ENCODE results near the gene FAM186B. TPM values are rescaled to one million over a fixed set of nuclear protein-coding genes. Genes with fewer than 3 reads are reported as not detected.

The FAM186B gene
- total and polyA plus RNA-seq, 8 donors, result 0.18 to 7.0 (median 0.27) TPM; not detected in 4

- no peak for TF ChIP-seq CTCF (IDR thresholded peaks at IDR 0.05)
- TF ChIP-seq EP300 (IDR thresholded peaks at IDR 0.05), result no peak
- TF ChIP-seq POLR2A (IDR thresholded peaks at IDR 0.05), result no peak
- no peak for TF ChIP-seq POLR2AphosphoS5 (IDR thresholded peaks at IDR 0.05)
- Histone ChIP-seq H3K9me3 (no peaks in the 10 kb centered on the region), H3K4me1 (peaks cover 22 to 28% (median 26%) of the 10 kb centered on the region in 4 donors), H3K4me3 (peak overlapping the region; percentile 52 to 79 (median 65)), H3K27me3 (peaks cover 4 to 69% (median 31%) of the 10 kb centered on the region in 3 donors), H3K27ac (no peak overlapping the region), H3K36me3 (no peaks in the 10 kb centered on the region)
- WGBS, 5 donors, result 0 to 2% (median 1%) methylated on average over 25 to 61 of the region's 61 CpGs
- intact Hi-C loops (cut with DNase I; ENCODE audit: low total_unique reads), result no loop called here
- DNase-seq, result peak; percentile 29 to 46
These were observed 67.5 kb downstream of the FAM186B start for GRCh38 chr12:49537752-49538509.

Small RNA genes lying within 50 kb of the gene (small RNA-seq; reads per million reads assigned to genes)
- gene HIGD1AP9 (0 reads per million in 4 donors), gene POLR2KP1 (0 reads per million in 4 donors), gene RNU6-834P (0 reads per million in 4 donors)

Other genes with a start within 250 kb of the FAM186B start
- 100 to 1,000 TPM in 1 of 5 donors, 10 to 100 TPM in 4; 14.8 to 194 (median 24.8) TPM for gene SPATS2, start 238.2 kb downstream of the FAM186B start, total RNA-seq
- gene SPATS2, start 238.2 kb downstream of the FAM186B start, polyA plus RNA-seq, result 10 to 100 TPM in 2 of 3 donors, 1 to 10 TPM in 1; 8.0 to 15.9 (median 14.4) TPM
- under 1 TPM in 1 of 5 donors, not detected in 4; 0.55 TPM for gene KCNH3, start 66.6 kb downstream of the FAM186B start, total RNA-seq
- gene KCNH3, start 66.6 kb downstream of the FAM186B start, polyA plus RNA-seq, result under 1 TPM; 0.25 to 0.61 (median 0.44) TPM
- gene MCRS1, start 37.5 kb downstream of the FAM186B start, total RNA-seq, result 100 to 1,000 TPM in 1 of 5 donors, 10 to 100 TPM in 4; 16.5 to 322 (median 45.6) TPM
- gene MCRS1, start 37.5 kb downstream of the FAM186B start, polyA plus RNA-seq, result 10 to 100 TPM; 45.8 to 51.5 (median 51.3) TPM
- 10 to 100 TPM in 3 of 5 donors, 1 to 10 TPM in 2; 6.7 to 39.7 (median 14.0) TPM for gene PRPF40B, start 17.9 kb upstream of the FAM186B start, total RNA-seq
- 10 to 100 TPM in 2 of 3 donors, 1 to 10 TPM in 1; 6.6 to 17.4 (median 12.6) TPM for gene PRPF40B, start 17.9 kb upstream of the FAM186B start, polyA plus RNA-seq
- gene FMNL3, start 101.8 kb upstream of the FAM186B start, total RNA-seq, result 10 to 100 TPM in 2 of 5 donors, 1 to 10 TPM in 3; 2.9 to 28.5 (median 9.6) TPM
- gene FMNL3, start 101.8 kb upstream of the FAM186B start, polyA plus RNA-seq, result 1 to 10 TPM; 2.1 to 8.1 (median 5.2) TPM
- 100 to 1,000 TPM in 4 of 5 donors, 10 to 100 TPM in 1; 94.5 to 606 (median 420) TPM for gene TMBIM6, start 135.9 kb upstream of the FAM186B start, total RNA-seq
- gene TMBIM6, start 135.9 kb upstream of the FAM186B start, polyA plus RNA-seq, result 100 to 1,000 TPM in 2 of 3 donors, 10 to 100 TPM in 1; 79.6 to 207 (median 160) TPM
- gene NCKAP5L, start 222.8 kb upstream of the FAM186B start, total RNA-seq, result 10 to 100 TPM in 2 of 5 donors, 1 to 10 TPM in 3; 4.9 to 16.5 (median 8.3) TPM
- 1 to 10 TPM; 3.5 to 9.7 (median 4.1) TPM for gene NCKAP5L, start 222.8 kb upstream of the FAM186B start, polyA plus RNA-seq
- gene BCDIN3D, start 237.5 kb upstream of the FAM186B start, total RNA-seq, result 10 to 100 TPM in 1 of 5 donors, 1 to 10 TPM in 2, under 1 TPM in 1, not detected in 1; 0.58 to 14.7 (median 3.6) TPM
- 1 to 10 TPM; 1.8 to 2.7 (median 2.6) TPM for gene BCDIN3D, start 237.5 kb upstream of the FAM186B start, polyA plus RNA-seq